ENCODE measurements around the gene TOP3A. TPM values are rescaled to one million over a fixed set of nuclear protein-coding genes. Genes with fewer than 3 reads are reported as not detected.

The TOP3A gene
- polyA plus RNA-seq, 1 experiment, result 13.0 TPM

DNA sequence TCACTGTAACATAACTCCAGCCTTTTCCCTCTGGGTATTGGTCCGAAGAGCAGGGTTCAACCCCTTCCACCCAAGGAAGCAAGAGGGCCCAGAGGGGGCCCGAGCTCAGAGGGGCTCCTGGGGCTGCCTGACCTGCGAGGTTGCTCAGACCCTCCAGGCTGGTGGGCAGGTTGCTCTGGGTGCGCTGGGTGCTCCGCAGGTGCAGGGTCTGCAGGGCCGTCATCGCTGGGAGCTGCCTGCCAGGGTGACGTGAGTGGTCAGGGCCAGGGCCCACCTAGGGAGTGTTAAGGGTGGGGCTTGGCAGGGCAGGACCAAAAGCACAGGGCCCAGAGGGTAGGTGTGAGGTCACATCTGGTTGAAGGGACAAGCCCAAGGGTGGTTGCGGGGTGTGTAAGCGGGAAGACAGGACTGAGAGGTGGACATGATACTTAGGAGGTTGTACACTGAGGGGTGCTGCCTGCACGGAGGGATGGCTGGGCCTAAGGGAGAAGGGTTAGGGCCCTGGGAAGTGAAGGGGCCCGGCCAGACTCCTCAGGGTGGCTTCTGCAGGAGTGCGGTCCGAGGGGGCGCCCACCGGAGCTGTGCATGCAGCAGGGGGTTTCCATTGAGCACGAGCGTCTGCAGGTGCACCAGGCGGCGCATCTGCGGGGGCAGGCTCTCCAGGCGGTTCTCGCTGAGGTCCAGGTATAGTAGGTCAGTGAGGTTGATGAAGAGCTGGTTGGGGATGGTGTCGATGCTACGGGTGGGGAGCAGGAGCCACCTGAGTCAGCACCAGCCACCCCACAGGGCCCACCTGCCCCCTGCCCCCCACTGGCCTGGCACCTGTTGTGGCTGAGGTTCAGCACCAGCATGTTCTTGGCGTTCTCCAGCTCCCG lies 60.6 kb downstream of the TOP3A start:
- TF ChIP-seq, protein P1, sequence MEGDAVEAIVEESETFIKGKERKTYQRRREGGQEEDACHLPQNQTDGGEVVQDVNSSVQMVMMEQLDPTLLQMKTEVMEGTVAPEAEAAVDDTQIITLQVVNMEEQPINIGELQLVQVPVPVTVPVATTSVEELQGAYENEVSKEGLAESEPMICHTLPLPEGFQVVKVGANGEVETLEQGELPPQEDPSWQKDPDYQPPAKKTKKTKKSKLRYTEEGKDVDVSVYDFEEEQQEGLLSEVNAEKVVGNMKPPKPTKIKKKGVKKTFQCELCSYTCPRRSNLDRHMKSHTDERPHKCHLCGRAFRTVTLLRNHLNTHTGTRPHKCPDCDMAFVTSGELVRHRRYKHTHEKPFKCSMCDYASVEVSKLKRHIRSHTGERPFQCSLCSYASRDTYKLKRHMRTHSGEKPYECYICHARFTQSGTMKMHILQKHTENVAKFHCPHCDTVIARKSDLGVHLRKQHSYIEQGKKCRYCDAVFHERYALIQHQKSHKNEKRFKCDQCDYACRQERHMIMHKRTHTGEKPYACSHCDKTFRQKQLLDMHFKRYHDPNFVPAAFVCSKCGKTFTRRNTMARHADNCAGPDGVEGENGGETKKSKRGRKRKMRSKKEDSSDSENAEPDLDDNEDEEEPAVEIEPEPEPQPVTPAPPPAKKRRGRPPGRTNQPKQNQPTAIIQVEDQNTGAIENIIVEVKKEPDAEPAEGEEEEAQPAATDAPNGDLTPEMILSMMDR (IDR thresholded peaks at IDR 0.05; ENCODE audit: insufficient read depth, low read depth, low read length), result no peak
- CTCF ChIA-PET, result no interaction called here
- H3K36me3 ChIP-seq (ENCODE audit: control insufficient read depth, insufficient read depth, low read length), result peaks cover 60% of the 10 kb centered on the region
- H3K27me3 ChIP-seq (ENCODE audit: control insufficient read depth, insufficient read depth, low read length), result no peaks in the 10 kb centered on the region
- POLR2A ChIA-PET, result no interaction called here
- DNase-seq (ENCODE audit: low read depth), result no peak
- no peak overlapping the region for H3K4me3 ChIP-seq (ENCODE audit: low read depth, low read length)

DNA sequence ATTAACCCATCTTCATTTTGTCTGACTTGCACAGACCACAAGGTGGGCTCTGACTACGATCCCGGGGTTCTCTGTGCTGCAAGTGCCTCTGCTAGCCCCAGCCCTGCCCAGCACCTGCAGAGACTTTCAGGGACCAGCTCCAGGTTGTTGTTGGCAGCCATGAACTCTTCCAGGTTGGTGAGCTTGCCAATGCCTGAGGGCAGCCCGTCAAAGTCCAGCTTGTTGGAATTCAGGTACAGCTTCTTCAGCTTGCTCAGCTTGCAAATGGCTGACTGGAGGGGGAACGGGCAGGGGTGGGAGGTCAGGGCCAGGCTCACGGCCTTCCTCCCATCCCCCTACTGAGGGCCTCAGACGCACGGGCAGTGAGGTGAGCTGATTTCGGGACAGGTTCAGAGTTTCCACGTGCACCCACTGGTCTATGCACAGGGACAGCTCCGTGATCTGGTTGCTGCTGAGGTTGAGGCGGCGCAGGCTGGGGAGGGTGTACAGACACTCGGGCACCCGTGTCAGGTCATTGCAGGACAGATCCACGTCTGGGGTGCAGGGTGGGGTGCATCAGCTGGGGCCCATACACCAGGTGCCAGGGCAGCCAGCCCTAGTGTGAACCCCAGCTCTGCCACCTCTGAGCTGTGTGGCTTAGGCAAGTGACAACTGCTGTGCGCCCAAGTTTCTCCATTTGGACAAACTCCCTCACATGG lies 61.5 kb downstream of the TOP3A start:
- no peak overlapping the region for H3K4me3 ChIP-seq (ENCODE audit: low read depth, low read length)
- ChIA-PET POLR2A (no interaction called here), CTCF (no interaction called here)
- TF ChIP-seq, protein P1 (IDR thresholded peaks at IDR 0.05; ENCODE audit: insufficient read depth, low read depth, low read length), result no peak
- no peaks in the 10 kb centered on the region for H3K27me3 ChIP-seq (ENCODE audit: control insufficient read depth, insufficient read depth, low read length)
- DNase-seq (ENCODE audit: low read depth), result no peak
- H3K36me3 ChIP-seq (ENCODE audit: control insufficient read depth, insufficient read depth, low read length), result peaks cover 68% of the 10 kb centered on the region

DNA sequence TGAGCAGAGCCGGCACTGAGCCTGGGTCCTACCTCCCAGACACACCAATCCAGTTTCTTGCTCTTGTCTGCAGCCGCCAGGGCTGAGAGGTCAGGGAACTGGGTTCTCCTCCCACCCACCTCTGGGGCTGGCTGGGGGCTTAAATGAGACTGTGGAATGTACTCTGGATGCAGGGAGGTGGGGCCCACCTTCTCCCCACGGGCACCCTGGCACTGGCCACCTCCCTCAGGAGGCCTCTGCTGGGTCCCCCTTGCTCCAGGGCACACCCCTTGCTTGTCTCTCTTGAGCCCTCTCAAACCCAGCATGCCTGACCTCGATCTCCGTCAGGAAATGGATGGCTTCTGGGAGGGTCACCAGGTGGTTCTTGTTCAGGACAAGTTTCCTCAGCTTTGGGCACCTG lies 62.6 kb downstream of the TOP3A start:
- Histone ChIP-seq H3K4me3 (ENCODE audit: low read depth, low read length) (no peak overlapping the region), H3K36me3 (ENCODE audit: control insufficient read depth, insufficient read depth, low read length) (peaks cover 76% of the 10 kb centered on the region), H3K27me3 (ENCODE audit: control insufficient read depth, insufficient read depth, low read length) (no peaks in the 10 kb centered on the region)
- POLR2A ChIA-PET, result no interaction called here
- DNase-seq (ENCODE audit: low read depth), result no peak
- CTCF ChIA-PET, result no interaction called here
- TF ChIP-seq, protein P1 (IDR thresholded peaks at IDR 0.05; ENCODE audit: insufficient read depth, low read depth, low read length), result no peak

DNA sequence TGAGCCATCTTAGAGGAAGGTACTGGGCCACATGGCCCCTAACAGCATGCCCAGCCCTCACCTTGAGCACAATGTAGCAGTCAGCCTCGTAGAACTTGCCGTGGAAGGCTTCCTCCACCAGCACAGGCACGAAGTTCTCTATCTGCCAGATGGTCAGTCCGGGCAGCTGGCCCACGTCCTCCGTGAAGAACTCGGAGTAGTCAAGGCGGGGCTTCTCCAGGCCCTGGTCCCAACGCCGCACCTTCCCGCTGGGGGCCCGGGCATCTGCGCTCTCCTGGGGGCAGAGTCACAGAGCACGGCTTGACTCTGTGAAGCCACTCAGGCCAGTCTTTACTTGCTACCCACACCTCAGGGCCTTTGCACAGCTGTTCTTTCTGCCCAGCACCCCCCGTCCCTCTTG lies 63.6 kb downstream of the TOP3A start:
- TF ChIP-seq, protein P1 (IDR thresholded peaks at IDR 0.05; ENCODE audit: insufficient read depth, low read depth, low read length), result no peak
- H3K27me3 ChIP-seq (ENCODE audit: control insufficient read depth, insufficient read depth, low read length), result no peaks in the 10 kb centered on the region
- no peak overlapping the region for H3K4me3 ChIP-seq (ENCODE audit: low read depth, low read length)
- ChIA-PET POLR2A (no interaction called here), CTCF (interaction anchor here (0.6 kb wide), 1 partner anchor 133 kb away, joined by 7 read pairs; no protein-coding TSS in a partner anchor)
- DNase-seq (ENCODE audit: low read depth), result no peak
- H3K36me3 ChIP-seq (ENCODE audit: control insufficient read depth, insufficient read depth, low read length), result peaks cover 78% of the 10 kb centered on the region

DNA sequence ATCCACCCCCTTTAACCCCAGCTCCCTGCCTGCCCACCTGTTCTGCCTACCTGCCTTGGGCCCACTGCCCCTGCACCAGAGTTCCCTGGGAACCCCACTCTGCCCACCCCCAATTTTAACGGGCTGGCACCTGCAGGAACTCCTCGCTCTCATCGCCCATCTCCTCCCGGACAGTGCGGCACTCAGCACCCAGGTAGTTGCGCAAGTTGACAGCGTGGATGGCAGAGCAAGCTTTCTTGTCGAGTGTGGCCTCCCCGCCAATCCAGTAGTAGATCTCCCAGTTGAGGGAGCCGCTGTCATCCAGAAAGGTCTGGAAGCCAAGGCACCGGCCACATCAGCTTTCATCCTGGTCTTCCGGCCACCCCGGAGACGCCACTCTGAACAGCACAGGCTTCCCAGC lies 64.1 kb downstream of the TOP3A start:
- no peaks in the 10 kb centered on the region for H3K27me3 ChIP-seq (ENCODE audit: control insufficient read depth, insufficient read depth, low read length)
- TF ChIP-seq, protein P1 (IDR thresholded peaks at IDR 0.05; ENCODE audit: insufficient read depth, low read depth, low read length), result no peak
- H3K4me3 ChIP-seq (ENCODE audit: low read depth, low read length), result no peak overlapping the region
- ChIA-PET POLR2A (no interaction called here), CTCF (no interaction called here)
- H3K36me3 ChIP-seq (ENCODE audit: control insufficient read depth, insufficient read depth, low read length), result peaks cover 80% of the 10 kb centered on the region
- no peak for DNase-seq (ENCODE audit: low read depth)
